ENCODE measurements around the gene SENP6.
A peak's percentile ranks its signal among the peaks of the same experiment; 100 is the strongest.
"Not testable (repeated sequence)": the region's sequence is repeated elsewhere in the genome, so short reads cannot be mapped to it uniquely, and the experiment has no call there.

The SENP6 gene

DNA sequence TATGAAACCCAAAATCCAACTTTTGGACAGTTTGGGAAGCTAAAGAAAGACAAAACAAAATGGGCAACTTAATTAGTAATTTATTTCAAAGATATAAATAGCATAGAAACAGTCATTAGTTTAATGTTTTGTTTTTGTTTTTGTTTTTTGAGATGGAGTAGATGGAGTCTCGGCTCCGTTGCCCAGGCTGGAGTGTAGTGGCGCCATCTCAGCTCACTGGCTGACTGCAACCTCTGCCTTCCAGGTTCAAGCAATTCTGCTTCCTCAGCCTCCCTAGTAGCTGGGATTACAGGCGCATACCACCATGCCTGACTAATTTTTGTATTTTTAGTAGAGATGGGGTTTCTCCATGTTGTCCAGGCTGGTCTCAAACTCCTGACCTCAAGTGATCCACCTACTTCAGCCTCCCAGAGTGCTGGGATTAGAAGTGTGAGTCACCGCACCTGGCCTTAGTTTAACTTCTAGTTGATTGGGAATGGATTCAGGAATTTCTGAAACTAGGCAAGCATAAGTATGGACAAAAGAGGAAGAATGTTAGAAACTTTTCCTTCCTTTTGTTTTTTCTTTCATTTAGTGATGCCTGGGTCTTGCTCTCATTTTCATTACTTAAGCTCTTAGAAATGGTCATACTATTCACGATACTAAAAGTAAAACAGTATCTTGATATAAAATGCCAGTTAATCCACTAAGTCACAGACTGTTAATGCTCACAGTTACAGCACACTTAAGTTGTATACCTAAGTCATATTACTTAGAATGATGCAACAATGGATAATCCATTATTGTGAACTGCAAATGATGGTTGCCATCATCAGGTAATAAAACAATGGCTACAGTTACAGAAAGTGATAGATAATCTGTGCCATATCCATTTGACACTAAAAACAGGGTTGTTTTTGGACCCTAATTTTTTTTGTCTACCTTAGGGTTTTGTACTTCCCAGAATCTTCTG lies 8.2 kb downstream of the SENP6 start:
- no peak for DNase-seq

DNA sequence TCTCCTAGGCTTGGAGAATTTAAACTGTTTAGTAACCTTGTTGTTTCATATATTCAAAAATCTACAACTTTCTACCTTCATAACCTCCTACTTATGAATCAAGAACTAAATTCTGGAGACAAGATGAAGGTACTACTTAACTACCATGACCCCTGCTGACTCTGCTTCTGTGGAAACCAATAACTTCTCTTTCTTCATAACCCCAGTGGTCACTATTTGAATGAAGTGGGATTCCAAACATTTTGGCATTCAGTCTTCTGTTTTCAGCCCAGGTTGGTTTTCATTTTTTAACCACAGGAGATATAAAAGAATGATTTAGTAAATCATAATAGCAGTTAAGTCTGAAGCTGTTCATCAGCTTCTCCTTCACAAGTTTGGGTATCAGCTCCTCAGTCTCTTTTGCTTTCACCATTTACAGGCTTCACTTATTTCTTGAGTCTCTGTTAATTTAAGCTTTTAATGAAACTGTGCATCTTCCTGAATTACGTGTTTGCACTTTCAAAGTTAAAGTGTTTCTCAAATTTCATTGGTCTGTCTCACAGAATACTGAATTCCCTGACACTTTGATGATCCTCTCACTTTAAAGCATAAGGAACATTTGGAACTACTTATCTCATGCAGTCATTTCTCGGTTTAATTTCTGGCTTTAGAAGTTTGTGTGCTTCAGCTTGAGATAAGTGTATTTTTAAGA lies 9.5 kb downstream of the SENP6 start:
- no peak for DNase-seq

DNA sequence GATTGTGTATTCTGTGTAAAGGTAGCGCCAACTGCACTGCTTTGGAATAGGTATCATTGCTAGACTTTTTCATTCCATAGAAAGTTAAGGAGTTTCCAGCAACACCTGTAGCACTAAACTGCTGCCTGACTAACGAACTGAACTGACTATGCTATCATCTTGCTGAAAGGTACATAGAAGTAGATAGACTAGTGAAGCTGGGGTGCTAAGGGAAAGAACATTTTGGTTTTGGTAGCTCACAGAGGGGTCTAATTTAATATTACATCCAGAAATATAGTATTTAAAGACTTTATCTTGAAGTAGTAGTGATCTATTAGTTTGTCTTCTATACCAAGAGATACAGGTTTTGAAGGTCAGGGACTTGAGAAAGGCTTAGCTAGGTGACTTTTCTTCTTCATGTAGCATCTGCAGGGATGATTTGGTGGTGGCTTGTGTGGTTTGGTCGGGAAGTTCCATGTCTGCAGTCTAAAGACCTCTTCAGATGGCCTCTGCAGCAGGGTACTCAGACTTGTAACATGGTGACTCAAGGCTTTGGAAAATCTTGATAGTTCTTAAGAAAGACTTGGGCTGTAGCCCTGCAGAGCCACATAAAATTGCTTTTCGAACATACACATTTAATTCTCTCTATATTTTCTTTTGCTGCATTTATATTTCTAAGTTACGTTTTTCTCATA lies 10.2 kb downstream of the SENP6 start:
- DNase-seq = peak; percentile 71

DNA sequence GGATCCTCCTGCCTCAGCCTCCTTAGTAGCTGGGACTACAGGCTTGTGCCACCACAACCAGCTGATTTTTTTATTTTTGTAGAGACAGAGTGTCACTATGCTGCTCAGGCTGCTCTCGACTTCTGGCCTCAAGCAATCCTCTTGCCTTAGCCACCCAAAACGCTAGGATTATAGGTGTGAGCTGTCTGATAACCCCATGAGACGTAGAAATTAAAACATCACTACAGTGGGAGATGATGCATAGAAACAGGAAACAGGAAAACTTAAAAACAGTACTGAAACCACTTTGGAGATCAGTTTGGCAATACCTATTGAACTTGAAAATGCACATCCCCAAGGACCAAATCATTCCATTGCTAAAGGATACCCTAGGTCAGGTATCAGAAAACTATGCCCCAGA lies 10.8 kb downstream of the SENP6 start:
- no peak for DNase-seq

DNA sequence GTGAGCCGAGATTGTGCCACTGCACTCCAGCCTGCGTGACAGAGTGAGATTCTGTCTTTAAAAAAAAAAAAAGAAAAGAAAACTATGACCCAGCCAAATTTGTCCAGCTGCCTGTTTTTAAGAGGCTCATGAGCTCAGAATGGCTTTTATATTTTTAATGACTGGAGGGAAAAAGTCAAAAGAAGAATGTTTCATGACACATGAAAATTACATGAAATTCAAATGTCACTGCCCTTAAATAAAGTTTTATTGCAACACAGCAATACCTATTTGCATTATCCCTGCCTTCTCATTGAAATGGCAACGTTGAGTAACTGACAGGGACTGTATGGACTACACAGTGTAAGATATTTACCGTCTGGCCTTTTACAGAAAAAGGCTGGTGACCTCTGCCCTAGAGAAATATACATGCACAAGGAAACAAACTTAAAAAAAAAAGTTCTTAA lies 11.4 kb downstream of the SENP6 start:
- DNase-seq = no peak

DNA sequence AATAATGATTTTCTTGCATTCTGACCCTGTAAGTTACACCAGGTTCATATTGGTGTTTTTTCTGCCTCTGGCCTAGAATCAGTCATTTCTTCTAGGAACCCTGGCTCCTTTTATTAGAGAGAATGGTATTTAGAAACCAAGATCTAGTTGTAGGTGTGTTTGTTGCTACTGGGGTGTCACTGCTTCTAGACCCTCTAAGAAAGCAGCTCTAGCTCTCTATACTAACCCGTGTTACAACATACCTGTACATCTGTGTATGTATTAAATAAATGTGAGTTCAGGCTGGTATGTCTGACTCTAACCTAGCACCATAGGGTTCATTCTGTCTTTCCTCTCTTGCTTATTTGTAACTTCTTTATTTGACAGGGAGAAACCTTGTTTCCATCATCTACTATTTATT lies 16.8 kb downstream of the SENP6 start:
- DNase-seq = no peak

DNA sequence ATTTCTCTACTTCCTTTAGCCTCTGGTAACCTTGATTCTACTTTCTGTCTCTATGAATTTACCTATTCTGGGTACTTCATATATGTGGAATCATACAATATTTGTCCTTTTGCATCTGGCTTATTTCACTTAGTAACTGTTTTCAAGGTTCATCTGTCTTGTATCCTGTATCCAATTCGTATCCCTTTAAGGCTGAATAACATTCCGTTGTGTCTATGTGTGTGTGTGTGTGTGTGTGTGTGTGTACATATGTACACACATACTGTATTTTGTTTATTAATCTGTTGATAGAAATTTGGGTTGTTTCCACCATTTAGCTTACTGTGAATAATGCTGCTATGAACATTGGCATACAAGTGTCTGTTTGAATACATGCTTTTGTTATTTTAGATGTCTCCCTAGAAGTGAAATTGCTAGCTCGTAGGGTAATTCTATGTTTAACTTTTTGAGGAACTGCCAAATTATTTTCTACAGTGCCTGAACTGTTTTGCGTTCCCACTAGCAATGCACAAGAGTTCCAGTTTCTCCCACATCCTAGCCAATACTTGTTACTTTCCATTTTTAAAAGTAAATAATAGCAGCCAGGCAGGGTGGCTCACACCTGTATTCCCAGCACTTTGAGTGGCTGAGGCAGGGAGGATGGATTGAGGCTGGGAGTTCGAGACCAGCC lies 17.7 kb downstream of the SENP6 start:
- no peak for DNase-seq

DNA sequence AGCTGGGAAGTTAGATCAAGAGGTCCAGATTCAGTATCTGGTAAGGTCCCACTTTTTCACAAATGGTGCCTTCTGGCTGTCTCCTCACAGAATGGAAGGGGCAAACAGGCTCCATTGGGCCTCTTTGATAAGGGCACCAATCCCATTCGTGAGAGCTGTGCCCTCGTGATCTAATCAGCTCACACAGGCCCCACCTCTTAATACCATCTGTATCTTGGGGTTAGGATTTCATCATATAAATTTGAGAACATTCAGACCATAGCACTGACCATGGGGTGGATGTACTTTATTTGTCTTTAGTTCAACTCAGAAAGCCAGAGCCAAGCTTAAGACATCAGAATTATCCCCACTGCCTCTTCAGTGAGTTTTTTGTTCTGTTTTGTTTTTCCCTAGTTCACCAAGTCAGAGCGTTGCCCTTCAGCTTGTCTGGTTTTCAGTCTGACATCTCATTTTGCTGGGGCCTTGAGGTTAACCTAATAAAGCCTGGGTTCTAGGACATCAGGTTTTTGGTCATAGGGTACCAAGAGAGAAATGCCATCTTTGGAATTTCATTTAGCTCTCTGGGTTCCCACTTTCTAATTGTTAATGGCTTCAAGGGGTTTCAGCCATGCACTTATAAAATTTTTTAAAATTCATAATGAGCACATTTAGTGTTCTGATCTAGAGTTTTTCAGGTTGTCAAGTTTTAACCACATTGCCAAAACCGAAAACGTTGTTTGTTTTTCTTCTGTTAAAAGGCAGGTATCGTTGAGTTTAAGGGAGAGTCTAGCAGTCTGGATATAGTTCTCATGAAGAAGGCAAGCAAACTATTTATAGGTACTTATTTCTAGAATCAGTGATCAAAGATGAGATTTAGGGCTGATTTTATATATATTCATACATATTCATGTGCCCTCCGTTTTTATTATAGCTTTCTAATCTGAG lies 19.0 kb downstream of the SENP6 start:
- DNase-seq = no peak

DNA sequence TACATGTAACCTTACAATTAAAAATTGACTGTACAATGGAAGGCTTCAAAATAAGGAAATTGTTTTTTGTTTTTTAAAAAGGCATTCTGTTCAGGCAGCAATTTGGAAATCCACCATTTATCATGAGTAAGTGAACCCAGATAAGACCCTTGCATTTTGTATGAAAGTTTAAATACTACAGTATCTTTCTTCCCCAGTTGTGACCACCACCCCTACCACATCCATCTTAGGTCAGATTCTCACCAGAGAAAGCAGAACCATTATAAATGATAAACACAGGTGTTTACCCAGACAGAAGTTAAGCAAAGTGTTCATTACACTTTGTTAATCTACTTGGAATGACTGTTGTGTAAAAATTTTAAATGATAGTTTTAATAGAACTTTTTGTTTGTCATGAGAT lies 20.2 kb downstream of the SENP6 start:
- DNase-seq = no peak

DNA sequence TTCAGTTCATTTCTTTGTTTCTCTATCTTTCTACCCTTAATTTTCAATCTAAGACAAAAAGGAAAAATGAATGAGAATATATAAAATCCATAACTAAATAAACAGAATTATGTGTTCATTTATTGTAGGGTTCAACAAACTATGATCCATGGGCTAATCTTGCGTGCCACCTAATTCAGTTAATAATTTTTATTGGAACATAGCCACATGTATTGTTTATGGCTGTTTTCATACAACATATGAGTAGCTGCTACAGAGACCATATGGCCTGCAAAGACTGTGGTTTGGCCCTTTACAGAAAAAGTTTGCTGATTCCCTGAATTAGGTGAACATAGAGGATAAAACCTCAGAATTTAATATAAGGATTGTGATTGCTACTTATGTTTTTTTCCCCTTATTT lies 21.8 kb downstream of the SENP6 start:
- no peak for DNase-seq

DNA sequence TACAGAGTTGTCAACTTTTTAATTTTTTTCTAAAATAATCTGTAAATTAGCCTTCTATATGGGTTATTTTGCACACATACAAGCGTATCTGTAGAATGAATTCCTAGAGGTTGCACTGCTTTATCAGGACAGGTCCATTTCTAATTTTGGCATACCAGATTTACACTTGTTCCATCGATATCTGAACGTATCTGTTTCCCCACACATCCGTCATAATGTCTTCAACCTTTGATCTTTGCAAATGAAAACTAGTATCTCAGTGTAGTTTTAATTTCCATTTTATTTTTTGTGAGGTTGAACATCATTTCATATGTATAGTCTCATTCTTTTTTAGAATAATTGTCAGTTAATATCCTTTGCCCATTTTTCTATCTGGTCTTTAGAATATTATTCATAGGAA lies 22.7 kb downstream of the SENP6 start:
- DNase-seq = no peak

DNA sequence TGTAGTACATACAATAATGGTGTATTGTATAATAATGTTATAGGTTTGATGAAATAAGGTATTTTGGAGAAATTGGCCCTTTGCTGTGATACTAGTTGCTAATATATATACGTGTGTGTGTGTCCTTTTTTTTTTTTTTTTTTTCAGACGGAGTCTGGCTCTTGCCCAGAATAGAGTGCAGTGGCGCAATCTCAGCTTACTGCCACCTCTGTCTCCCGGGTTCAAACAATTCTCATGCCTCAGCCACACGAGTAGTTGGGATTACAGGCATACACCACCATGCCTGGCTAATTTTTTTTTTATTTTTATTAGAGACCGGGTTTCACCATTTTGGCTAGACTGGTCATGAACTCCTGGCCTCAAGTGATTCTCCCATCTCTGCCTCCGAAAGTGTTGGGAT lies 23.3 kb downstream of the SENP6 start:
- DNase-seq = no peak

DNA sequence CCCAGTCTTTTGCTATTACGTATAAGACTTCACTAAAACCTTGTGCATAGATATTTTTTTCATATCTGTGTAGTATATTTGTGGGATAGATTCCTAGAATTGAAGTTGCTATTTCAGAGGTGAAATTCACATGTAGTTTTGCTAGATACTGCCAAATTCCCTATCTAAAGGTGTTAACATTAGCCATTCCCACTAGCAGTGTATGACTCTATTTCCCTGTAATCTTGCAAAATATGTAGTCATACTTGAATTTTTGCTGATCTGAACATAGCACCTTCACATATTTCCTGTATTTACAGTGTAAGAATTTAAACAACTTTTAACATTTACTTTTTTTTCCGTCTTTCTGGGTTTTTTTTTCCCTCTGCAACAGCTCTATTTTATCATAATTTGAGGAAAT lies 24.9 kb downstream of the SENP6 start:
- no peak for DNase-seq

DNA sequence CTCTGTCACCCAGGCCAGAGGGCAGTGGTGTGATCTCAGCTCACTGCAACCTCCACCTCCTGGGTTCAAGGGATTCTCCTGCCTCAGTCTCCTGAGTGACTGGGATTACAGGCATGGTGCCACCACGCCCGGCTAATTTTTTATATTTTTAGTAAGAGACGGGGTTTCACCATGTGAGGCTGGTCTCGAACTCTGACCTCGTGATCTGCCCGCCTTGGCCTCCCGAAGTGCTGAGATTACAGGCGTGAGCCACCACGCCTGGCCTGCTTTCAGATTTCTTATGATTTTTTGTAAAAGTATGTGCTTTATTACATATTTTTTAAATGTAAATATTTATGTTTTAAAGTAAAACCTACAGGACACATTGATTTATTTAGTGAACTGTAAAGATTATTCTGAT lies 26.0 kb downstream of the SENP6 start:
- DNase-seq = not testable (repeated sequence)

DNA sequence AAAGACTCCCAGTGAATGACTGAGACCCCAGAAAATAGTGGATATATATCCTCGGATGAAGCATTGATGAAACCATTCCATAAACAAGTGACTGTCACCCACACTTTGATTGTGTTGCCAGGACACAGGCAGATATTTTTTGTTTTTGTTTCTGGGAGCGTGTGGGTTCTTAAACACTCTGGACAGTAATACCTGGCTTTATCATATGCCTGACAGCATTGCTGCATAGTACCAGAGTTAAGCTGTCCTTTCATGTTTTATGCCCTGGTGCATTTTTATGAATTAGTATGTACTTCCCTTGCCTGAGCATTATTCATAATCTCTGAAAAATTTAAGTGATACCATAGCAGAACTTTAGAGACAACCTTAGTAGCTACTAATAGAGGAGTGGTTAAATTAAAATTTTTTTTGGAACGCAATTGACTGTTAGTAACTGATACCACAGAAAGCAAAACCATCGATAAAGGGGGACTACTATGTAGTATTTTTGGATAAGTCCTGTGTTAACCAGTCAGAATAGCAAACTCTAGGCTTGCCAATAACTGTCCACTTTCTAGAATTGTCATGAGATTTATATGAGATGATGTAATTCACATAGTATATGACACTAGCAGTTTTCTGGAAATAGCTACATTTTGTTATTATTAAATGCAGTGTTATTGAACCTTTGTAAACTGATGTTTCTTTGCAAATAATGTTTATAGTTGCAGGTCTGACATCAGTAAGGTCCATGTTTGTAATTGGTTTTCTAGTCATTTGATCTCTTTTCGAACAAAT lies 30.4 kb downstream of the SENP6 start:
- no peak for DNase-seq

DNA sequence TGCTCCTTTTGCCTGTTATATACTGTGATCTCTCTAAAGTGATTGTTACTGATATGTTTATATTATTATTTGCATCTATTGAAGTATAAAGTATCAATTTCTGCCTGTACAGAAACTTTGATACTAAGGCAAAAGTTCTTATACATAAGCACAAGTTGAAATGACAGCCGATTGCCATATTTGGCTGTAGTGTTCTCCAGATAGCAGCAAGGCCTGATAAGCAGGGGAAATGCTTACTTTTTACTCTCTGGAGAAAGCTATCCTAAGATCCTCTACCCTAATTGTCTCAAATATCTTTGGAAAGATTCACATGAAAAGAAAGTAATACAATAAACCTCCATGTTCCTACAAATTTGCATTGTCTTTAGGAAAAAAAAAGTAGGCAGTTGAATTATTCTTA lies 31.4 kb downstream of the SENP6 start:
- DNase-seq = no peak

DNA sequence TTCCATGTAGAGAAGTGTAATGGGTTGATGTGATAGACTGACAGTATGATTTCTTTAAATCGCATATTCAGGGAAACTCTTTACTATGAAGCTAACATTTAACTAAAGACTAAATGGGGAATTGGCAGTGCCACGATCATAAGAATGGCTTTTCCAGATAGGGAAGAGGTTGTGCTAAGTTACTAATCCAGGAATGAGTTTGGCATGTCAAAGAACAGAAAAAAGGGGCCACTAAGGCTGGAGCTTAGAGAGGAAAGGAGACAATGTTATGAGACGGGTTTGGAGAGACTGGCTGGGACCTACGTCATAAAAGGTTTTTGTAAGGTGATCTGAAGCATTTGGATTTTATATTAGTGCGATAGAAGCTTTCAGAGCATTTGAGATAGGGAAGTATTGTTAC lies 40.6 kb downstream of the SENP6 start:
- DNase-seq = no peak

DNA sequence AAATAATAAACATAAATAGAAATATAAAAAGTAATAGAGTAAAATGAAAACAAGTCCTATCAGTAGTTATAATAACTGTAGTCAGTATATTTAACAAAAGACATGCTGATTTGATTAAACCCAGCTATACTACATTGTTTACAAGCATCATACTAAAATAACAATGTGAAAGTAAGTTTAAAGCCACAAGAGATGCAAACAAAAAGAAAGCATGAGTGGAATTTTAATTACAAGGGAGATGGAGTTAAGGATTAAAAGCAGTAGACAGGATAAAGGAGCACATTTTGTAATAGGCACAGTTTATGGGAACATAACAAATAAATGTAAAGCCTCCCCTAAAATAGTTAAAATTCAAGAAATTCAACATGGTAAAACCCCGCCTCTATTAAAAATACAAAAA lies 41.5 kb downstream of the SENP6 start:
- DNase-seq = no peak

DNA sequence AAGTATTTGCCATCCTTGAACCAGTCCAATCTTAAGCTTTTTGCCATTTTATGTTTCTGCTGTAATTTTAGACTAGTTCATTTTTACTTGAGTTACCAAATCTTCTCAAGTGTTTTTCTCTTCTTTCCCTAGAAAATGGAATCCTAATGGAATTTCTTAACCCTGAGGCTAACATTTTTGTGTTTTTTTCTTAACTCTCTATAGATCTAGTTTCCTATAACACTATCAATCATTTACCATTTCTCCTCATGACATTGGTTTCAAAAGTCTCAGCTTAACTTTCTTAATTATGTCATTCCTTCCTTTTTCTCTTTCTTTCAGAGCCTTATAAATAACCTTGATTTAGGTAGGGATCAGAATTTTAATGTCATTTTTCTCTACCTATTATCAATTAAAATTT lies 54.8 kb downstream of the SENP6 start:
- no peak for DNase-seq

DNA sequence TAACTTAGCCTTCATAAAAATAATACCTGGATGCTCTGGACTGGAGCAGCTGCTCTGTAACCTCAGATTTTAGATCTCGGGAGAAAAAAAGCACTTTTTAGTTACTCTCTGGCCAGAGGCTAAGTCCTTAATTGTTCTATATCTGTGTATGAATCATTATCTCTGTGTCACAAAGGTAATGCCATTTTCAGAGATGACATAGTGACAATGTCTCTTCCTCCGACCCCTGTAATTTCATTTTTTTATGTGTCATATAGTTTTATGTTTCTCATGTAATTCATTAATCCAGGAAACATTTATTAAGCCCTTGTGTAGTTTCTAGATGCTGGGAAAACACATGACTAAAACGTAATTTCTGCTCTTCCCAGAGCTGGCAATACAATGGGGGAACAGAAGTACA lies 55.6 kb downstream of the SENP6 start:
- no peak for DNase-seq

DNA sequence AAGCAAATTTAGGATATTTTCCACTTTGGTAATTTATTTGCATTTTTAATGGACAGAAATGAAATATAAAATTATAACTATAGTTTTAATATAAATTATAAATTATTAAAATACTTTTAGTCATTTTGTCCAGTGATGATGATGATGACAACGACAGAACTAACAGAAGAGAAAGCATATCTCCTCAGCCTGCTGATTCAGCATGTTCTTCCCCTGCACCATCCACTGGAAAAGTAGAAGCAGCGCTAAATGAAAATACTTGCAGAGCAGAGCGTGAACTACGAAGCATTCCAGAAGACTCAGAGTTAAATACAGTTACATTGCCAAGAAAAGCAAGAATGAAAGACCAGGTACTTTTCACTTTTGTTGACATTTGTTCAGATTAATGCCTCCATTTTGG lies 64.9 kb downstream of the SENP6 start:
- no peak for DNase-seq

Data from stimulated activated CD4-positive, alpha-beta T cell treated with anti-CD3 and anti-CD28 coated beads, Interleukin-15, amount 100 ng/mL, for 24 hours (primary cell).